CD14-positive monocyte (primary cell): ENCODE data around the gene C19orf67. TPM values are rescaled to one million over a fixed set of nuclear protein-coding genes. Genes with fewer than 3 reads are reported as not detected.

Experiments
- DNase-seq, 3 donors: peaks; one replicate each; pipeline ENCODE4 v3.0.0-alpha.2; 2011 to 2022
- H2AFZ ChIP-seq: 2 replicates; pipeline ENCODE4 v1.6.0; 2012; ENCODE audit warnings: mild to moderate bottlenecking, low read depth, low read length, inconsistent platforms; ENCODE audit not compliant: insufficient read depth, poor library complexity, severe bottlenecking
- H3K27ac ChIP-seq, 2 donors: 1 replicate in 1 of 2; 2 replicates in 1 of 2; pipeline ENCODE4 v1.5.1; 2012 to 2013; ENCODE audit warnings: low read length in 2 of 2, control low read depth in 1 of 2, inconsistent platforms in 1 of 2, low read depth in 1 of 2, mild to moderate bottlenecking in 1 of 2
- H3K27me3 ChIP-seq, 2 donors: one replicate each; pipeline versions ENCODE4 v1.6.0 to v1.6.1; 2011 to 2013; ENCODE audit warnings: low read length in 2 of 2; ENCODE audit not compliant: control insufficient read depth in 2 of 2, insufficient read depth in 2 of 2
- H3K36me3 ChIP-seq, 2 donors: replicated peaks in 1 of 2; 1 replicate in 1 of 2; 2 replicates in 1 of 2; pipeline versions ENCODE4 v1.5.1 to v1.6.1; 2012 to 2013; ENCODE audit warnings: low read length in 2 of 2, control low read depth in 1 of 2, inconsistent platforms in 1 of 2, mild to moderate bottlenecking in 1 of 2; ENCODE audit not compliant: insufficient read depth in 2 of 2, control insufficient read depth in 1 of 2
- H3K4me1 ChIP-seq, 2 donors: 1 replicate in 1 of 2; 2 replicates in 1 of 2; pipeline versions ENCODE4 v1.5.1 to v1.6.1; 2012 to 2013; ENCODE audit warnings: low read length in 2 of 2, control low read depth in 1 of 2, inconsistent platforms in 1 of 2, mild to moderate bottlenecking in 1 of 2, moderate library complexity in 1 of 2; ENCODE audit not compliant: insufficient read depth in 2 of 2, control insufficient read depth in 1 of 2
- H3K4me2 ChIP-seq: replicated peaks from 2 replicates; pipeline ENCODE3; 2012; ENCODE audit warnings: low read length, moderate library complexity, mild to moderate bottlenecking; ENCODE audit not compliant: poor library complexity, severe bottlenecking; ENCODE audit errors: extremely low read depth
- H3K4me3 ChIP-seq, 3 experiments: fragments of 200-600 bp in 1 of 3; sonication (generic) in 1 of 3; replicated peaks in 1 of 3; 1 replicate in 2 of 3; 2 replicates in 1 of 3; pipeline ENCODE4 v1.5.1; 2011 to 2013; ENCODE audit warnings: low read length in 3 of 3, mild to moderate bottlenecking in 3 of 3, control low read depth in 2 of 3, low read depth in 2 of 3, inconsistent platforms in 1 of 3, moderate library complexity in 1 of 3
- H3K79me2 ChIP-seq: 2 replicates; pipeline ENCODE4 v1.6.0; 2012; ENCODE audit warnings: mild to moderate bottlenecking, control low read depth, inconsistent platforms, low read length, moderate library complexity; ENCODE audit not compliant: insufficient read depth
- H3K9ac ChIP-seq: 2 replicates; pipeline ENCODE4 v1.6.0; 2017; ENCODE audit warnings: low read length, mild to moderate bottlenecking; ENCODE audit not compliant: insufficient read depth, poor library complexity, severe bottlenecking
- H3K9me3 ChIP-seq, 2 donors: replicated peaks in 1 of 2; 1 replicate in 1 of 2; 2 replicates in 1 of 2; pipeline versions ENCODE4 v1.5.1 to v1.6.1; 2012 to 2013; ENCODE audit warnings: low read length in 2 of 2, control low read depth in 1 of 2; ENCODE audit not compliant: control insufficient read depth in 1 of 2, insufficient read depth in 1 of 2
- H4K20me1 ChIP-seq: 2 replicates; pipeline ENCODE4 v1.6.0; 2012; ENCODE audit warnings: mild to moderate bottlenecking, low read length, control low read depth, moderate library complexity; ENCODE audit not compliant: insufficient read depth
- H3K27ac Mint-ChIP-seq, 7 donors: one replicate each; pipeline ENCODE4 v1.8.0; 2020; ENCODE audit warnings: mild to moderate bottlenecking in 7 of 7, mixed read lengths in 7 of 7, moderate library complexity in 6 of 7, inconsistent platforms in 2 of 7
- H3K27me3 Mint-ChIP-seq, 3 donors: one replicate each; pipeline ENCODE4 v1.8.0; 2021 to 2022; ENCODE audit warnings: low read depth in 3 of 3, mild to moderate bottlenecking in 3 of 3, mixed read lengths in 3 of 3, moderate library complexity in 3 of 3, inconsistent platforms in 1 of 3
- H3K36me3 Mint-ChIP-seq, 2 donors: one replicate each; pipeline ENCODE4 v1.8.0; 2020; ENCODE audit warnings: mixed read lengths in 2 of 2, inconsistent platforms in 1 of 2, mild to moderate bottlenecking in 1 of 2
- H3K4me1 Mint-ChIP-seq: one replicate; pipeline ENCODE4 v1.8.0; 2020; ENCODE audit warnings: mild to moderate bottlenecking, mixed read lengths
- H3K4me3 Mint-ChIP-seq, 2 donors: one replicate each; pipeline ENCODE4 v1.8.0; 2020; ENCODE audit warnings: mild to moderate bottlenecking in 2 of 2, mixed read lengths in 2 of 2, moderate library complexity in 1 of 2
- H3K9me3 Mint-ChIP-seq, 7 donors: one replicate each; pipeline ENCODE4 v1.8.0; 2020 to 2022; ENCODE audit warnings: mixed read lengths in 7 of 7, mild to moderate bottlenecking in 6 of 7, moderate library complexity in 6 of 7, inconsistent platforms in 2 of 7
- WGBS: methylation state at CpG from one replicate; pipeline ENCODE4 v1.1.5; 2013; ENCODE audit warnings: missing lambda C conversion rate; ENCODE audit not compliant: insufficient coverage; 5-methylcytosine and 5-hydroxymethylcytosine counted together
- intact Hi-C, 2 donors: fragments of 100-400 bp; cut with micrococcal nuclease; formaldehyde crosslinking; loops; one replicate each; pipeline versions ENCODE4 v1.15.0 to v1.15.1; 2023
- polyA plus RNA-seq, 3 donors: library from polyadenylated mRNA; depleted of rRNA in 1 of 3; unstranded in 2 of 3; stranded (reverse) in 1 of 3; fragments of 300-500 nt in 2 of 3; fragments of >200 nt in 1 of 3; fragmentation: Illumina TruSeq in 2 of 3; gene quantifications; 1 replicate in 2 of 3; 2 replicates in 1 of 3; pipeline ENCODE4 v1.2.3, GENCODE V29; 2012 to 2021
- TF ChIP-seq, protein P1 (sequence below): fragments of 200-600 bp; IDR thresholded peaks from one replicate; pipeline ENCODE4 v1.8.0; 2022; ENCODE audit warnings: antibody characterized with exemption, mild to moderate bottlenecking

C19orf67 gene
- polyA plus RNA-seq, 3 donors, result not detected

DNA sequence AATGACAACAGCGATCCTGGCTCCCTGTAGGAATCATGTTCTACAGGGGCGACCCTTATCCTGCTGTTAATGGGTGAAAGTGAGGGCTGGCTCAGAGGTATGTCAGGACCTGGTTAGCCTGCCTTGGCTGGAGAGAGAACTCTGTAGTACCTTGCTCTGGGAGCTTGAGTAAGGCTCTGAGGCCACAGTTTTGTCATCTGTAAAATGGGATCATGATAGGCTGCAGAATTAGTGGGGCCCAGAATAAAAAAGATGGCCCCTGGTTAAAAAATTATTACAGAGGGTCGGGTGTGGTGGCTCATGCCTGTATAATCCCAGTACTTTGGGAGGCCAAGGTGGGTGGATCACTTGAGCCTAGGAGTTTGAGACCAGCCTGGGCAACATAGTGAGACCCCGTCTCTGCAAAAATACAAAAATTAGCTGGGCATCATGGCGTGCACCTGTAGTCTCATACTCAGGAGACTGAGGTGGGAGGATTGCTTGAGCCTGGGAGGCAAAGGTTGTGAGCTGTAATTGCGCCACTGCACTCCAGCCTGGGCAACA lies 15.5 kb upstream of the C19orf67 start:
- H3K4me3 Mint-ChIP-seq, result no peak overlapping the region
- H3K27me3 ChIP-seq, result no peaks in the 10 kb centered on the region
- no peaks in the 10 kb centered on the region for H3K79me2 ChIP-seq
- peaks cover 81 to 97% of the 10 kb centered on the region in 2 donors for H3K36me3 ChIP-seq
- H3K4me1 Mint-ChIP-seq, result no peaks in the 10 kb centered on the region
- no peak overlapping the region for H3K4me3 ChIP-seq
- no peak overlapping the region for H3K9ac ChIP-seq
- peaks cover 88% of the 10 kb centered on the region for H4K20me1 ChIP-seq
- H2AFZ ChIP-seq, result no peak overlapping the region
- no peak for DNase-seq
- WGBS, result 100% methylated on average over 2 of the region's 6 CpGs
- H3K27ac Mint-ChIP-seq, result peak overlapping the region in 3 of 7 donors; percentile 30 to 73 (median 37)
- no peaks in the 10 kb centered on the region for H3K4me1 ChIP-seq
- peaks cover 0 to 2% (median 0%) of the 10 kb centered on the region in 3 donors for H3K27me3 Mint-ChIP-seq
- no peak overlapping the region for H3K4me2 ChIP-seq
- H3K27ac ChIP-seq, result no peak overlapping the region
- peaks cover 67 to 95% of the 10 kb centered on the region in 2 donors for H3K36me3 Mint-ChIP-seq
- intact Hi-C loops, result no loop called here
- TF ChIP-seq, protein P1, sequence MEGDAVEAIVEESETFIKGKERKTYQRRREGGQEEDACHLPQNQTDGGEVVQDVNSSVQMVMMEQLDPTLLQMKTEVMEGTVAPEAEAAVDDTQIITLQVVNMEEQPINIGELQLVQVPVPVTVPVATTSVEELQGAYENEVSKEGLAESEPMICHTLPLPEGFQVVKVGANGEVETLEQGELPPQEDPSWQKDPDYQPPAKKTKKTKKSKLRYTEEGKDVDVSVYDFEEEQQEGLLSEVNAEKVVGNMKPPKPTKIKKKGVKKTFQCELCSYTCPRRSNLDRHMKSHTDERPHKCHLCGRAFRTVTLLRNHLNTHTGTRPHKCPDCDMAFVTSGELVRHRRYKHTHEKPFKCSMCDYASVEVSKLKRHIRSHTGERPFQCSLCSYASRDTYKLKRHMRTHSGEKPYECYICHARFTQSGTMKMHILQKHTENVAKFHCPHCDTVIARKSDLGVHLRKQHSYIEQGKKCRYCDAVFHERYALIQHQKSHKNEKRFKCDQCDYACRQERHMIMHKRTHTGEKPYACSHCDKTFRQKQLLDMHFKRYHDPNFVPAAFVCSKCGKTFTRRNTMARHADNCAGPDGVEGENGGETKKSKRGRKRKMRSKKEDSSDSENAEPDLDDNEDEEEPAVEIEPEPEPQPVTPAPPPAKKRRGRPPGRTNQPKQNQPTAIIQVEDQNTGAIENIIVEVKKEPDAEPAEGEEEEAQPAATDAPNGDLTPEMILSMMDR, result no peak
- peaks cover 0 to 2% (median 0%) of the 10 kb centered on the region in 7 donors for H3K9me3 Mint-ChIP-seq
- no peaks in the 10 kb centered on the region for H3K9me3 ChIP-seq

DNA sequence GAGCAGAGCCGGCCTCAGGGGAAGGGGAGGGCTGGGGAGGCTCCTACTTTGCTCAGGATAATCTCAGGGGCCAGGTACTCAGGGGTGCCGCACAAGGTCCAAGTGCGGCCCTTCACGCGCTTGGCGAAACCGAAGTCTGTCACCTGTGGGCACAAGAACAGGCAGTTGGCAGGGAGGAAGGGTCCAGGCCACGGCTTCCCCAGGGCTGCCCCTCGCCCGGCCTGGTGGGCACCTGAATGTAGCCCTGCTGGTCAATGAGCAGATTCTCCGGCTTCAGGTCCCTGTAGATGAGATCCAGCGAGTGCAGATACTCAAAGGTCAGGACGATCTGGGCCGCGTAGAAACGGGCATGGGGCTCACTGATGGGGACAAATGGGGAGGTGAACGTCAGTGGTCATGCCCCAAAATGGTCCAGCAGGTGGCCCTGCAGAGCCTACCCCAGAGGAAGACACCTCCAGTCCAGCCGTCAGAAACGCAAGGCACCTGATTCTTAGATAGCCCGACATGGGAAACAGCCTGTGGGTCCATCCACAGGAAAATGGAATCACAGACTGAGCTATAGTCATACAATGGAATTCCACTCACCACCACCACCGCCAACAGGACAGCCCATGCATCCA lies 12.1 kb upstream of the C19orf67 start:
- Mint-ChIP-seq H3K4me3 (no peak overlapping the region), H3K27ac (peak overlapping the region in 1 of 7 donors; percentile 71), H3K9me3 (peaks cover 0 to 11% (median 7%) of the 10 kb centered on the region in 7 donors), H3K27me3 (no peaks in the 10 kb centered on the region), H3K36me3 (peaks cover 60 to 75% of the 10 kb centered on the region in 2 donors), H3K4me1 (no peaks in the 10 kb centered on the region)
- Histone ChIP-seq H3K9me3 (peaks cover 6 to 8% of the 10 kb centered on the region in 2 donors), H3K4me1 (no peaks in the 10 kb centered on the region), H3K36me3 (peaks cover 55 to 69% of the 10 kb centered on the region in 2 donors), H4K20me1 (peaks cover 77% of the 10 kb centered on the region), H2AFZ (no peak overlapping the region), H3K4me2 (no peak overlapping the region), H3K4me3 (no peak overlapping the region), H3K27ac (no peak overlapping the region), H3K27me3 (no peaks in the 10 kb centered on the region), H3K79me2 (peaks cover 2% of the 10 kb centered on the region), H3K9ac (no peak overlapping the region)
- intact Hi-C loops, result no loop called here
- TF ChIP-seq, protein P1, result peak; percentile 29
- DNase-seq, result no peak
- 94% methylated on average over 21 of the region's 21 CpGs for WGBS
